GM18505 (cell line): ENCODE data around the gene LEMD2.

Experiments used
- ATAC-seq: cut with Tn5 transposase; IDR thresholded peaks from one replicate; pipeline ENCODE4 v1.9.1; 2021; ENCODE audit not compliant: unreplicated experiment
- POLR2A ChIP-seq: IDR thresholded peaks from 4 replicates; pipeline ENCODE4 v1.6.1; 2011; ENCODE audit warnings: borderline replicate concordance; ENCODE audit not compliant: insufficient read depth, insufficient read length; ENCODE audit errors: extremely low read depth

Gene LEMD2

GRCh38 chr6:33725891-33726673 is 62.8 kb downstream of the LEMD2 start:
- ATAC-seq: no peak
- no peak for TF ChIP-seq POLR2A

GRCh38 chr6:33725222-33725621 is 63.7 kb downstream of the LEMD2 start:
- no peak for TF ChIP-seq POLR2A
- no peak for ATAC-seq

- no peak for TF ChIP-seq POLR2A
- no peak for ATAC-seq
These were observed 64.6 kb downstream of the LEMD2 start for GRCh38 chr6:33724102-33725023.

- no peak for TF ChIP-seq POLR2A
These were observed 65.4 kb downstream of the LEMD2 start for GRCh38 chr6:33723371-33724085.

GRCh38 chr6:33722103-33722623 is 66.8 kb downstream of the LEMD2 start:
- no peak for TF ChIP-seq POLR2A
- ATAC-seq: no peak

More at GRCh38 chr6:33723371-33724085, 65.4 kb downstream of the LEMD2 start:
- no peak for ATAC-seq

GRCh38 chr6:33721508-33721907 is 67.4 kb downstream of the LEMD2 start:
- no peak for ATAC-seq
- TF ChIP-seq POLR2A: no peak
